ENCODE measurements around the gene KATNAL2.

KATNAL2 gene

DNA sequence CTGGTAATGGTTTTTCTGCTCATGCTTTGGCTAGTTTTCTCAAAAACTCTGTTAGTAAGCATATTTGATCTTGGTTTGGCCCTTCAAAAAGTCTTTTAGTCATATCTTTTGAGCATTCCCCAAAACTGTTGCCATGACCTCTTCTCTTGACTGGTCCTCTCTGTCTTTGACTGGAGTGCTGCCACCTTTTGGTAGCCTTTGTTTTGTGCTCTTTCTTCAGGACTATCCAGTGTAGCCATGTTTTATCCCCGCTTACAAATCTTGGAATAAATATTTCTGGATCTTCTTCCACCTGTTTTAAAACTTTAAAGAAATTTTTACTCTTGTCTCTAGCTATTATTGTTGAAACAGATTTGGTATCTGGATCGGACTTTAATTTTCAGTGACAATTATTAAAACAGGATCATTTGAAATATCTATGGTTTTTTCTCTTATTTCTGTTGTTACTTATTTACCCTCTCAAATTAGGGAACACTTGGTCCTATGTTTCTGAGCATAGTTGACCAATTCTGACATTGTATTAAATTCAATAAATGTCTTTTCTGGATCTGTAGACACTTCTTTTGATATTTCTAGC lies 119.0 kb downstream of the KATNAL2 start:
- Histone ChIP-seq H3K27me3 (peaks cover 4% of the 10 kb centered on the region), H3K36me3 (no peaks in the 10 kb centered on the region), H3K4me3 (ENCODE audit: low read depth, low read length) (no peak overlapping the region), H3K9me3 (no peaks in the 10 kb centered on the region), H3K4me1 (no peaks in the 10 kb centered on the region)
- peak; percentile 7 for DNase-seq
- TF ChIP-seq CTCF (IDR thresholded peaks at IDR 0.05; ENCODE audit: low read depth, low read length) = peak; percentile 61

- Histone ChIP-seq H3K9me3 (no peaks in the 10 kb centered on the region), H3K27me3 (peaks cover under 1% of the 10 kb centered on the region), H3K4me1 (no peaks in the 10 kb centered on the region), H3K4me3 (ENCODE audit: low read depth, low read length) (no peak overlapping the region), H3K36me3 (no peaks in the 10 kb centered on the region)
- TF ChIP-seq CTCF (IDR thresholded peaks at IDR 0.05; ENCODE audit: low read depth, low read length) = no peak
- no peak for DNase-seq
Measured at GRCh38 chr18:47036927-47037578, 119.7 kb downstream of the KATNAL2 start.

GRCh38 chr18:47040982-47041381 lies 123.6 kb downstream of the KATNAL2 start:
- no peak for TF ChIP-seq CTCF (IDR thresholded peaks at IDR 0.05; ENCODE audit: low read depth, low read length)
- no peak for DNase-seq
- no peaks in the 10 kb centered on the region for H3K4me1 ChIP-seq

GRCh38 chr18:47050468-47050867 lies 133.1 kb downstream of the KATNAL2 start:
- H3K9me3 ChIP-seq = no peaks in the 10 kb centered on the region
- TF ChIP-seq CTCF (IDR thresholded peaks at IDR 0.05; ENCODE audit: low read depth, low read length) = peak; percentile 61
- H3K4me1 ChIP-seq = no peaks in the 10 kb centered on the region
- no peak overlapping the region for H3K4me3 ChIP-seq (ENCODE audit: low read depth, low read length)
- H3K27me3 ChIP-seq = no peaks in the 10 kb centered on the region
- DNase-seq = peak; percentile 15
- no peaks in the 10 kb centered on the region for H3K36me3 ChIP-seq

More at GRCh38 chr18:47040982-47041381, 123.6 kb downstream of the KATNAL2 start:
- H3K4me3 ChIP-seq (ENCODE audit: low read depth, low read length) = no peak overlapping the region
- no peaks in the 10 kb centered on the region for H3K36me3 ChIP-seq
- no peaks in the 10 kb centered on the region for H3K9me3 ChIP-seq
- no peaks in the 10 kb centered on the region for H3K27me3 ChIP-seq

- H3K9me3 ChIP-seq = no peaks in the 10 kb centered on the region
- no peaks in the 10 kb centered on the region for H3K4me1 ChIP-seq
- no peaks in the 10 kb centered on the region for H3K27me3 ChIP-seq
- H3K4me3 ChIP-seq (ENCODE audit: low read depth, low read length) = no peak overlapping the region
- DNase-seq = no peak
- TF ChIP-seq CTCF (IDR thresholded peaks at IDR 0.05; ENCODE audit: low read depth, low read length) = no peak
- no peaks in the 10 kb centered on the region for H3K36me3 ChIP-seq
Measured at GRCh38 chr18:47054369-47054768, 137.0 kb downstream of the KATNAL2 start.

- no peaks in the 10 kb centered on the region for H3K27me3 ChIP-seq
- H3K9me3 ChIP-seq = no peaks in the 10 kb centered on the region
Measured at GRCh38 chr18:47062471-47062870, 145.1 kb downstream of the KATNAL2 start.

More at GRCh38 chr18:47062471-47062870, 145.1 kb downstream of the KATNAL2 start:
- Histone ChIP-seq H3K36me3 (no peaks in the 10 kb centered on the region), H3K4me1 (no peaks in the 10 kb centered on the region), H3K4me3 (ENCODE audit: low read depth, low read length) (no peak overlapping the region)
- TF ChIP-seq CTCF (IDR thresholded peaks at IDR 0.05; ENCODE audit: low read depth, low read length) = no peak
- no peak for DNase-seq

Measured in BE2C (cell line).